Lower lobe of right lung (tissue), 2 donors: ENCODE measurements around the gene MEI1. TPM values are rescaled to one million over a fixed set of nuclear protein-coding genes. Genes with fewer than 3 reads are reported as not detected.
"Not testable (repeated sequence)": the region's sequence is repeated elsewhere in the genome, so short reads cannot be mapped to it uniquely, and the experiment has no call there.

Experiments
- ATAC-seq, 2 donors: fragments of 200-7000 bp; cut with Tn5 transposase; one replicate each; pipeline ENCODE4 v1.9.1; 2020 to 2022; ENCODE audit warnings: mild to moderate bottlenecking in 2 of 2, moderate library complexity in 2 of 2
- DNase-seq: peaks from one replicate; pipeline ENCODE4 v3.0.0-alpha.2; 2020
- H3K27ac ChIP-seq: fragments of 200-600 bp; one replicate; pipeline ENCODE4 v1.8.0; 2022
- H3K27me3 ChIP-seq: fragments of 200-600 bp; one replicate; pipeline ENCODE4 v1.8.0; 2022; ENCODE audit warnings: low read depth
- H3K36me3 ChIP-seq: fragments of 200-600 bp; one replicate; pipeline ENCODE4 v1.8.0; 2022; ENCODE audit warnings: mild to moderate bottlenecking
- H3K4me1 ChIP-seq: fragments of 200-600 bp; one replicate; pipeline ENCODE4 v1.8.0; 2022
- H3K4me3 ChIP-seq: fragments of 200-600 bp; one replicate; pipeline ENCODE4 v1.8.0; 2022; ENCODE audit warnings: mild to moderate bottlenecking
- H3K9me3 ChIP-seq: fragments of 200-600 bp; one replicate; pipeline ENCODE4 v1.8.0; 2022
- intact Hi-C: fragments of 100-400 bp; cut with DNase I; formaldehyde crosslinking; loops from one replicate; pipeline ENCODE4 v1.11.0; 2022
- total RNA-seq: library from RNA; stranded (reverse); fragmentation: NEBNext Ultra II Directional; extraction: Animal tissue kit (Norgen Biotek cat#: 25700); gene quantifications from one replicate; pipeline ENCODE4 v1.2.1, GENCODE V29; 2021
- TF ChIP-seq, protein P1 (sequence below): fragments of 200-600 bp; IDR thresholded peaks from one replicate; pipeline ENCODE4 v1.8.0; 2022; ENCODE audit warnings: antibody characterized with exemption, mild to moderate bottlenecking
- donor health status: DM: no; HTN: yes; CAD: no; lungs with severe emphysema.

Gene MEI1
- total RNA-seq, 1 donor from 2014 or later = 4.3 TPM

DNA sequence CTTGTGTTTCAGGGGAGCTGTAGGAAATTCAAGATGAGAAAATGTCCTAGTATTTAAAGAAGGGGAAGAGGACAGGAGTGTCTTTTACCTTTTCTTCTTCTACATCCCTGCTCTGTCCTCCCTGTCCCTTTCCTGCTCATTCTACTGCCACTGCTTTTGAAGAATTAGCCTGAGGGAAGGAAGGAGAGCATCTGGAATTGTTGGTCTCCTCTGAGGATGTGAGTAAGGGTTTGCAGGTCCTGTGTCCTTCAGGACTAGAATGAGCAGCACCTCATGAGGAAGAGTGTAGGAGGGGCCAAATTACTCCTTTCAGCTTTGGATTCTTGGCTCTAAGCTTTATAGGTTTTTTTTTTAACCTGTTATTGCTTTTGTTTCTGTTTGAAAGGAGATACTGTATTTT, 34.8 kb upstream of the MEI1 start:
- no peak for ATAC-seq
- Histone ChIP-seq H3K9me3 (no peaks in the 10 kb centered on the region), H3K36me3 (peaks cover 61% of the 10 kb centered on the region), H3K4me3 (no peak overlapping the region), H3K27ac (no peak overlapping the region), H3K27me3 (no peaks in the 10 kb centered on the region), H3K4me1 (peaks cover 17% of the 10 kb centered on the region)
- TF ChIP-seq, protein P1, sequence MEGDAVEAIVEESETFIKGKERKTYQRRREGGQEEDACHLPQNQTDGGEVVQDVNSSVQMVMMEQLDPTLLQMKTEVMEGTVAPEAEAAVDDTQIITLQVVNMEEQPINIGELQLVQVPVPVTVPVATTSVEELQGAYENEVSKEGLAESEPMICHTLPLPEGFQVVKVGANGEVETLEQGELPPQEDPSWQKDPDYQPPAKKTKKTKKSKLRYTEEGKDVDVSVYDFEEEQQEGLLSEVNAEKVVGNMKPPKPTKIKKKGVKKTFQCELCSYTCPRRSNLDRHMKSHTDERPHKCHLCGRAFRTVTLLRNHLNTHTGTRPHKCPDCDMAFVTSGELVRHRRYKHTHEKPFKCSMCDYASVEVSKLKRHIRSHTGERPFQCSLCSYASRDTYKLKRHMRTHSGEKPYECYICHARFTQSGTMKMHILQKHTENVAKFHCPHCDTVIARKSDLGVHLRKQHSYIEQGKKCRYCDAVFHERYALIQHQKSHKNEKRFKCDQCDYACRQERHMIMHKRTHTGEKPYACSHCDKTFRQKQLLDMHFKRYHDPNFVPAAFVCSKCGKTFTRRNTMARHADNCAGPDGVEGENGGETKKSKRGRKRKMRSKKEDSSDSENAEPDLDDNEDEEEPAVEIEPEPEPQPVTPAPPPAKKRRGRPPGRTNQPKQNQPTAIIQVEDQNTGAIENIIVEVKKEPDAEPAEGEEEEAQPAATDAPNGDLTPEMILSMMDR = no peak
- DNase-seq = no peak
- intact Hi-C loops = no loop called here

DNA sequence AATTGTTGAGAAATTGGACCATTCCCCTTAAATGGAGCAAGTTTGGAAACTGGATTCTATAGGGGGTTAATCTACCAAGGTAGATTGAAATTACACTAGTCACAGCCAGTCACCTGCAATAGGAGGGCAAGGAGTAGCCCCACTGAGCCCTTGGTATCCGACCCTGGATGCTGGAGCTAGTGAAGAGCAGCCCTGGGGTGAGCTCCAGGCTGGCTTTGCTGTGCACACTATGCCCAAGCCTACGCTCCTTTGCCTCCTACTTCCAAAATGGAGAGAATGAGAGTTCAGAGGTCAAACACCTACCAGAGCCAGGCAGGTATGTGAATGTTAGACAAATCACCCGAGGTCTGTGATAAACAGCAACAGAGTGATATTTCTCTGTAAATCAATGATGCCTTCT, 34.4 kb upstream of the MEI1 start:
- DNase-seq = no peak
- Histone ChIP-seq H3K4me3 (no peak overlapping the region), H3K36me3 (peaks cover 56% of the 10 kb centered on the region), H3K9me3 (no peaks in the 10 kb centered on the region), H3K27ac (no peak overlapping the region), H3K4me1 (peaks cover 17% of the 10 kb centered on the region), H3K27me3 (no peaks in the 10 kb centered on the region)
- no peak for ATAC-seq
- TF ChIP-seq, protein P1 = no peak
- intact Hi-C loops = no loop called here

DNA sequence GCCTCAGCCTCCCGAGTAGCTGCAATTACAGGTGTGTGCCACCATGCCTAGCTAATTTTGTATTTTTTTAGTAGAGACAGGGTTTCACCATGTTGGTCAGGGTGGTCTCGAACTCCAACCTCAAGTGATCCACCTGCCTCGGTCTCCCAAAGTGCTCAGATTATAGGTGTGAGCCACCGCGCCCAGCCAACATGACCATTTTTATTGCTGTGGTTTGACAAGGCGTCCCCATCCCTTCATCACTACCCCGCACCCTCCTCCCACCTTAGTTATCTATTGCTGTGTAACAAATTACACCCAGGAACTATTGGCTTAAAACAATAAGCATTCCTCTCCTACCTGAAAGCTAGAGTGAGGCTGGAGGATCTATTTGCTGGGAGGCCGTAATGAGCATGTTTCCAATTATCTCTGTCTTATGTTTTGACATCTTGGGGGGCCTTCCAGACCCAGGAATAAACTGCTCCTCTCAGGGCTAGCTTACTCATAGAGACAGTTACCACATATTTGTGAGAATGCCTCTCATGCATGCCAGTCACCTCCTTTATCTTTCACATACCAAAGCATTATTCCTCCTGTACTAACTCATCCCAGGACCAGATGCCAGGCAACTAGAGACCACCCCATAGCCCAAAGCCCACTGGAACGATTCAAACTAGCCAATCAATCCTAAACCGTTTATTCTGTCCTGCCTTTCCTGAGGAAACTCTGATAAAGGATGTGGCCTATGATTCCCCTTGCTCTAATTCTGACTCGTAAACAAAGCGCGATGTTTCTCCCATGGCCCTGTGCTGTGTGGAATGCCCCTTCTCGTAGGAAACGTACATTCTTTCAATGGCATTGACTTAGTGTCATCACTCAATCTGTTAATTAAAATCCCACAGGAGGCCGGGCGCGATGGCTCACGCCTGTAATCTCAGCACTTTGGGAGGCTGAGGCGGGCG, 30.1 kb upstream of the MEI1 start:
- no peak overlapping the region for H3K4me3 ChIP-seq
- peaks cover 17% of the 10 kb centered on the region for H3K4me1 ChIP-seq
- TF ChIP-seq, protein P1 = no peak
- H3K27ac ChIP-seq = peak overlapping the region; percentile 64
- intact Hi-C loops = no loop called here
- DNase-seq (no peak), ATAC-seq (no peak)
- peaks cover 28% of the 10 kb centered on the region for H3K36me3 ChIP-seq
- no peaks in the 10 kb centered on the region for H3K9me3 ChIP-seq
- no peaks in the 10 kb centered on the region for H3K27me3 ChIP-seq

DNA sequence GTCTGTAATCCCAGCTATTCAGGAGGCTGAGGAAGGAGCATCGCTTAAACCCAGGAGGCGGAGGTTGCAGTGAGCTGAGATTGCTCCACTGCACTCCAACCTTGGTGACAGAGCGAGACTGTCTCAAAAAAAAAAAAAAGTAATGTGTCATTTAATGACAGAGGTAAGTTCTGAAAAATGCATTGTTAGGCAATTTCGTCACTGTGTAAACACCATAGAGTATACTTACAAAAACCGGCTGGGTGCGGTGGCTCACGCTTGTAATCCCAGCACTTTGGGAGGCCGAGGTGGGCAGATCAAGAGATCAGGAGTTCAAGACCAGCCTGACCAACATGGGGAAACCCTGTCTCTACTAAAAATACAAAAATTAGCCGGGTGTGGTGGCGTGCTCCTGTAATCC, 27.2 kb upstream of the MEI1 start:
- H3K27me3 ChIP-seq, H3K4me1 ChIP-seq, H3K27ac ChIP-seq, intact Hi-C loops, H3K9me3 ChIP-seq, H3K4me3 ChIP-seq: not testable (repeated sequence)
- DNase-seq (peak; percentile 58), ATAC-seq (peak; percentile 74 to 79)
- H3K36me3 ChIP-seq = peaks cover 41% of the 10 kb centered on the region

DNA sequence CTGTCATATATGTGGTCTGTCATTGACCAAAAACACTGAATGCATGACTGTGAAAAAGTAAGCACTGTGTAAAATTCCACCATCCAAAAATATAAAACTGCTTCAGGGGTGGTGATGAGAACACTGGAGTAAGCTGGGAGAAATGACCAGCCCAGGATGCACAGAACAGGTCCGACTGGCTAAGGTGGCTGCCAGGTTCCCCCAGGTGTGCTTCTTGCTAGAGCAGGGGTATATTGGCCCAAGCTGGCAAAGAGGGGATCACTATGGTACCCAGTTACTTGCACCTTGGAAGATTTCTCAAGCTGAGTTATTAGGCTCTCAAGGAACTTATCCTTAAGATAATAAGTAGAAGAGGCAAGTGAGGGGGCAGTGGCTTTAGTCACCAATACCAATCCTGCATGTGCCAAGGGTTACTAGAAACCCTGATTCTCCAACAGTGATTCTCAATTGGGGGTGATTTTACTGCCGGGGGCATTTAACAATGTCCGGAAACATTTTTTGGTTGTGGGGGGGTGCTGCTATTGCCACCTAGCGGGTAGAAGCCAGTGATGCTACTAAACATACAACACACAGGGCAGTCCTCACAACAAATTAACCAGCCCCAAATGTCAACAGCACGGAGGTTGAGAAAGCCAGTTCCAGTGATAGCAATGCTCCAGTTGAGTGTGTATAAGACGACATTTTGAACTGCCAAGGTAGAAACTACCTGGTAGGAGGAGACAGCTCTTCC, 26.4 kb upstream of the MEI1 start:
- ATAC-seq (no peak), DNase-seq (no peak)
- no peak overlapping the region for H3K27ac ChIP-seq
- peaks cover 3% of the 10 kb centered on the region for H3K4me1 ChIP-seq
- intact Hi-C loops = no loop called here
- TF ChIP-seq, protein P1 = no peak
- H3K27me3 ChIP-seq = no peaks in the 10 kb centered on the region
- peaks cover 48% of the 10 kb centered on the region for H3K36me3 ChIP-seq
- H3K9me3 ChIP-seq = no peaks in the 10 kb centered on the region
- H3K4me3 ChIP-seq = no peak overlapping the region

DNA sequence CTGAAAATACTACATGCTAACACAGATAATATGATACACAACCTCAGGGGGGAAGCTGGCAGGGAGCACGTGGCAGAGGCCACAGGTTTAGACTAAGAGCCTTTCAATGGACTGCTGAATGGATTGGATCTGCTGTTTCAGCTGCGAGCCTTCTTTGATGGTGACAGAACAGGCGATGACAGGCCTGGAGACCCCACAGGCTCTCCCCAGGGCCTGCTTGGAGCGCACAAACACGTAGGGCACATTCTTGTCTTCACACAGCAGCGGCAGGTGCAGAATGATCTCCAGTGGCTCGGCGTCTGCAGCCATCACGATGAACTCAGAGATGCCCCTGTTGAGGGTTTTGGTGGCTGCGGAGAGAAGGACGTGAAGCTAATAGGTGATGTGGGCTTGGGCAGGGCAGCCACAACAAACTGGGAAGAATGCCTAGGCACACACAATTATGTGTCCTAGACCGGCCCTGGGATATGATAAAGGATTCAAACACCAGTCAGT, 24.4 kb upstream of the MEI1 start:
- Histone ChIP-seq H3K4me1 (no peaks in the 10 kb centered on the region), H3K4me3 (no peak overlapping the region), H3K27me3 (no peaks in the 10 kb centered on the region), H3K9me3 (no peaks in the 10 kb centered on the region), H3K27ac (no peak overlapping the region), H3K36me3 (peaks cover 67% of the 10 kb centered on the region)
- ATAC-seq (no peak), DNase-seq (no peak)
- TF ChIP-seq, protein P1 = no peak
- intact Hi-C loops = no loop called here
